Endothelial cell (in vitro differentiated cells): ENCODE data around the gene SYNE2. TPM values are rescaled to one million over a fixed set of nuclear protein-coding genes. Genes with fewer than 3 reads are reported as not detected.

Source experiments
- DNase-seq: peaks from one replicate; pipeline ENCODE4 v3.0.0; 2021; ENCODE audit warnings: low spot score
- H3K27ac Mint-ChIP-seq: one replicate; pipeline ENCODE4 v1.8.0; 2021; ENCODE audit warnings: mixed read lengths, inconsistent platforms; ENCODE audit not compliant: unreplicated experiment
- H3K27me3 Mint-ChIP-seq: one replicate; pipeline ENCODE4 v1.8.0; 2021; ENCODE audit warnings: mild to moderate bottlenecking, moderate library complexity, mixed read lengths, inconsistent platforms; ENCODE audit not compliant: unreplicated experiment
- H3K36me3 Mint-ChIP-seq: one replicate; pipeline ENCODE4 v1.8.0; 2021; ENCODE audit warnings: mild to moderate bottlenecking, low read depth, mixed read lengths, inconsistent platforms; ENCODE audit not compliant: unreplicated experiment
- H3K4me1 Mint-ChIP-seq: one replicate; pipeline ENCODE4 v1.8.0; 2021; ENCODE audit warnings: mild to moderate bottlenecking, mixed read lengths, inconsistent platforms; ENCODE audit not compliant: unreplicated experiment
- H3K4me3 Mint-ChIP-seq: one replicate; pipeline ENCODE4 v1.8.0; 2021; ENCODE audit warnings: mild to moderate bottlenecking, mixed read lengths, inconsistent platforms; ENCODE audit not compliant: unreplicated experiment
- H3K9me3 Mint-ChIP-seq: one replicate; pipeline ENCODE4 v1.8.0; 2021; ENCODE audit warnings: mixed read lengths, inconsistent platforms; ENCODE audit not compliant: unreplicated experiment
- CTCF ChIP-seq: fragments of 200-600 bp; sonication (generic); IDR thresholded peaks from one replicate; pipeline ENCODE4 v1.5.0; 2021; ENCODE audit warnings: antibody characterized with exemption; ENCODE audit not compliant: unreplicated experiment
- total RNA-seq: library from RNA; stranded (reverse); fragmentation: NEBNext Ultra II Directional; extraction: Animal tissue kit (Norgen Biotek cat#: 25700); gene quantifications from one replicate; pipeline ENCODE4 v1.2.1, GENCODE V29; 2021; ENCODE audit not compliant: unreplicated experiment

Gene SYNE2
- total RNA-seq, 1 donor from 2014 or later = 35.9 TPM

- Mint-ChIP-seq H3K27ac (no peak overlapping the region), H3K9me3 (no peaks in the 10 kb centered on the region), H3K4me3 (no peak overlapping the region), H3K27me3 (peaks cover 2% of the 10 kb centered on the region), H3K36me3 (peaks cover 14% of the 10 kb centered on the region), H3K4me1 (peaks cover 15% of the 10 kb centered on the region)
- no peak for TF ChIP-seq CTCF
- DNase-seq = no peak
Observed at GRCh38 chr14:64229489-64229888, 376.7 kb downstream of the SYNE2 start.

- Mint-ChIP-seq H3K4me3 (no peak overlapping the region), H3K27ac (no peak overlapping the region), H3K36me3 (peaks cover 15% of the 10 kb centered on the region), H3K4me1 (peaks cover 15% of the 10 kb centered on the region), H3K9me3 (no peaks in the 10 kb centered on the region), H3K27me3 (peaks cover 5% of the 10 kb centered on the region)
- TF ChIP-seq CTCF = no peak
- no peak for DNase-seq
Observed at GRCh38 chr14:64232095-64232838, 379.5 kb downstream of the SYNE2 start.

- no peak overlapping the region for H3K4me3 Mint-ChIP-seq
- TF ChIP-seq CTCF = no peak
- H3K4me1 Mint-ChIP-seq = peaks cover 15% of the 10 kb centered on the region
- no peaks in the 10 kb centered on the region for H3K9me3 Mint-ChIP-seq
- DNase-seq = no peak
- H3K27ac Mint-ChIP-seq = no peak overlapping the region
- peaks cover 3% of the 10 kb centered on the region for H3K27me3 Mint-ChIP-seq
- peaks cover 15% of the 10 kb centered on the region for H3K36me3 Mint-ChIP-seq
Observed at GRCh38 chr14:64232944-64233343, 380.1 kb downstream of the SYNE2 start.

- no peak for TF ChIP-seq CTCF
- no peaks in the 10 kb centered on the region for H3K9me3 Mint-ChIP-seq
- H3K4me1 Mint-ChIP-seq = peaks cover 10% of the 10 kb centered on the region
- H3K27ac Mint-ChIP-seq = no peak overlapping the region
- H3K27me3 Mint-ChIP-seq = peaks cover 3% of the 10 kb centered on the region
- DNase-seq = no peak
- peaks cover 15% of the 10 kb centered on the region for H3K36me3 Mint-ChIP-seq
- peak overlapping the region; percentile 11 for H3K4me3 Mint-ChIP-seq
Observed at GRCh38 chr14:64233531-64234190, 380.9 kb downstream of the SYNE2 start.
